PC-3 (cell line): ENCODE results near the gene OPALIN. TPM values are rescaled to one million over a fixed set of nuclear protein-coding genes. Genes with fewer than 3 reads are reported as not detected.

Source experiments
- ATAC-seq: fragments of 200-7000 bp; cut with Tn5 transposase; 2 replicates; pipeline ENCODE4 v1.9.1; 2020; ENCODE audit warnings: mild to moderate bottlenecking, moderate library complexity
- BruUV-seq: library from RNA; stranded (reverse); fragments of 400-500 nt; replicated peaks from 2 replicates; lab custom pipeline; 2021; lab: Mats Ljungman, UMichigan
- CTCF ChIA-PET: fragments of 300-600 bp; sonication (Branson Sonifier 250); formaldehyde crosslinking; loops from one replicate; lab custom pipeline; 2022; ENCODE audit warnings: antibody characterized with exemption; lab: Charles Lee
- POLR2A ChIA-PET: fragments of 300-600 bp; sonication (Branson Sonifier 250); formaldehyde crosslinking; loops from one replicate; lab custom pipeline; 2022; ENCODE audit warnings: antibody characterized with exemption; ENCODE audit not compliant: unreplicated experiment; lab: Charles Lee
- DNase-seq: peaks from one replicate; pipeline ENCODE4 v3.0.0-alpha.2; 2015
- H2AFZ ChIP-seq: fragments of 300-600 bp; sonication (generic); 2 replicates; pipeline ENCODE4 v1.6.0; 2016; ENCODE audit warnings: antibody characterized with exemption, low read length
- H3F3A ChIP-seq: fragments of 300-600 bp; sonication (generic); one replicate; pipeline ENCODE4 v1.6.0; 2017; ENCODE audit warnings: antibody characterized with exemption, low read length, control low read depth, mild to moderate bottlenecking; ENCODE audit not compliant: unreplicated experiment
- H3K27ac ChIP-seq: fragments of 300-600 bp; sonication (generic); 2 replicates; pipeline ENCODE4 v1.5.1; 2016; ENCODE audit warnings: mild to moderate bottlenecking, low read length
- H3K27me3 ChIP-seq: fragments of 300-600 bp; sonication (generic); 2 replicates; pipeline ENCODE4 v1.6.1; 2016; ENCODE audit warnings: low read length, mixed read lengths
- H3K36me3 ChIP-seq: fragments of 300-600 bp; sonication (generic); 2 replicates; pipeline ENCODE4 v1.6.1; 2016; ENCODE audit warnings: low read depth, mixed run types, low read length, mixed read lengths
- H3K4me1 ChIP-seq: fragments of 300-600 bp; sonication (generic); 2 replicates; pipeline ENCODE4 v1.5.1; 2016; ENCODE audit warnings: low read length; ENCODE audit not compliant: insufficient read depth
- H3K4me2 ChIP-seq: fragments of 300-600 bp; sonication (generic); 2 replicates; pipeline ENCODE4 v1.6.0; 2016; ENCODE audit warnings: low read length
- H3K4me3 ChIP-seq: fragments of 300-600 bp; sonication (generic); 2 replicates; pipeline ENCODE4 v1.5.1; 2016; ENCODE audit warnings: mild to moderate bottlenecking, low read length, mixed read lengths
- H3K79me2 ChIP-seq: fragments of 300-600 bp; sonication (generic); 2 replicates; pipeline ENCODE4 v1.6.1; 2017; ENCODE audit warnings: low read length, mixed read lengths
- H3K9ac ChIP-seq: fragments of 300-600 bp; sonication (generic); 2 replicates; pipeline ENCODE4 v1.6.0; 2016; ENCODE audit warnings: mild to moderate bottlenecking, low read length
- H3K9me2 ChIP-seq: fragments of 300-600 bp; sonication (generic); replicated peaks from 2 replicates; pipeline ENCODE4 v1.6.1; 2016; ENCODE audit warnings: mixed run types, low read length, mixed read lengths
- H3K9me3 ChIP-seq: fragments of 300-600 bp; sonication (generic); 2 replicates; pipeline ENCODE4 v1.6.1; 2016; ENCODE audit warnings: low read length, mixed read lengths
- H4K20me1 ChIP-seq: fragments of 300-600 bp; sonication (generic); 2 replicates; pipeline ENCODE4 v1.6.1; 2016; ENCODE audit warnings: low read length, mixed read lengths
- EZH2 ChIP-seq: fragments of 300-600 bp; sonication (generic); IDR thresholded peaks from one replicate; pipeline ENCODE4 v1.6.1; 2017; ENCODE audit warnings: antibody characterized with exemption, mild to moderate bottlenecking, low read length; ENCODE audit not compliant: unreplicated experiment
- EZH2phosphoT487 ChIP-seq: fragments of 300-600 bp; sonication (generic); IDR thresholded peaks from 2 replicates; pipeline ENCODE4 v1.6.1; 2018; ENCODE audit warnings: mild to moderate bottlenecking, antibody characterized with exemption, low read length, borderline replicate concordance
- intact Hi-C: fragments of 100-400 bp; cut with micrococcal nuclease; formaldehyde crosslinking; loops from 2 replicates; pipeline ENCODE4 v1.9.0; 2023
- total RNA-seq: library from RNA; depleted of rRNA; stranded (reverse); fragments of >200 nt; gene quantifications from 2 replicates; pipeline ENCODE4 v1.2.3, GENCODE V29; 2014
- TF ChIP-seq, protein P1 (sequence below): fragments of 300-600 bp; sonication (generic); conservative IDR thresholded peaks from 2 replicates; pipeline ENCODE4 v1.5.1; 2017; ENCODE audit warnings: antibody characterized with exemption, low read depth, mild to moderate bottlenecking, low read length

Gene OPALIN
- total RNA-seq, 1 experiment from 2014 or later, result not detected

DNA sequence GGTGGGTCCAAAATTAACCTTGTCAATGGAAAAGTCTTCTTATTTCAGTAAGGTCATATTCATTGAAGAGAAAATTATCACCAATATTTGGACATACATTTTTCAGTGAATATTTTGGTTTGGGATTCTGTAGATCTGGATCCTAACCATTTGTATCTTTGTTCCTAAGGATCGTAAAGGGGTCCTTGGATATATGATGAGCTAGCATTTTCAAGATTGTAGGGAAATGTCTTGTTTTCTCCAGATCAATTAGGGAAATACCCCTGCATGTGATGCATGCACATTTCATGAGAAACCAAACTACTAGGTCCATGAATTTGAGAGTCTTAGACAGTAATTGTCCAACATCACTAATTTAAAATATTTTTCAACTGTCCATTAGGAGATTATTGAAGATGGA, 36.5 kb downstream of the OPALIN start:
- no peak overlapping the region for H3K4me3 ChIP-seq
- H3F3A ChIP-seq, result no peaks in the 10 kb centered on the region
- POLR2A ChIA-PET, result no interaction called here
- intact Hi-C loops, result no loop called here
- H3K9me2 ChIP-seq, result no peaks in the 10 kb centered on the region
- no peaks in the 10 kb centered on the region for H4K20me1 ChIP-seq
- no peak overlapping the region for H2AFZ ChIP-seq
- BruUV-seq, result no TSS peak
- no peaks in the 10 kb centered on the region for H3K79me2 ChIP-seq
- H3K4me1 ChIP-seq, result no peaks in the 10 kb centered on the region
- no peak overlapping the region for H3K27ac ChIP-seq
- no peak for ATAC-seq
- no peak overlapping the region for H3K9ac ChIP-seq
- no peaks in the 10 kb centered on the region for H3K36me3 ChIP-seq
- CTCF ChIA-PET, result no interaction called here
- peaks cover 83% of the 10 kb centered on the region for H3K27me3 ChIP-seq
- TF ChIP-seq EZH2phosphoT487 (no peak), EZH2 (no peak)
- TF ChIP-seq, protein P1, sequence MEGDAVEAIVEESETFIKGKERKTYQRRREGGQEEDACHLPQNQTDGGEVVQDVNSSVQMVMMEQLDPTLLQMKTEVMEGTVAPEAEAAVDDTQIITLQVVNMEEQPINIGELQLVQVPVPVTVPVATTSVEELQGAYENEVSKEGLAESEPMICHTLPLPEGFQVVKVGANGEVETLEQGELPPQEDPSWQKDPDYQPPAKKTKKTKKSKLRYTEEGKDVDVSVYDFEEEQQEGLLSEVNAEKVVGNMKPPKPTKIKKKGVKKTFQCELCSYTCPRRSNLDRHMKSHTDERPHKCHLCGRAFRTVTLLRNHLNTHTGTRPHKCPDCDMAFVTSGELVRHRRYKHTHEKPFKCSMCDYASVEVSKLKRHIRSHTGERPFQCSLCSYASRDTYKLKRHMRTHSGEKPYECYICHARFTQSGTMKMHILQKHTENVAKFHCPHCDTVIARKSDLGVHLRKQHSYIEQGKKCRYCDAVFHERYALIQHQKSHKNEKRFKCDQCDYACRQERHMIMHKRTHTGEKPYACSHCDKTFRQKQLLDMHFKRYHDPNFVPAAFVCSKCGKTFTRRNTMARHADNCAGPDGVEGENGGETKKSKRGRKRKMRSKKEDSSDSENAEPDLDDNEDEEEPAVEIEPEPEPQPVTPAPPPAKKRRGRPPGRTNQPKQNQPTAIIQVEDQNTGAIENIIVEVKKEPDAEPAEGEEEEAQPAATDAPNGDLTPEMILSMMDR, result no peak
- no peaks in the 10 kb centered on the region for H3K9me3 ChIP-seq
- no peak overlapping the region for H3K4me2 ChIP-seq
- no peak for DNase-seq

DNA sequence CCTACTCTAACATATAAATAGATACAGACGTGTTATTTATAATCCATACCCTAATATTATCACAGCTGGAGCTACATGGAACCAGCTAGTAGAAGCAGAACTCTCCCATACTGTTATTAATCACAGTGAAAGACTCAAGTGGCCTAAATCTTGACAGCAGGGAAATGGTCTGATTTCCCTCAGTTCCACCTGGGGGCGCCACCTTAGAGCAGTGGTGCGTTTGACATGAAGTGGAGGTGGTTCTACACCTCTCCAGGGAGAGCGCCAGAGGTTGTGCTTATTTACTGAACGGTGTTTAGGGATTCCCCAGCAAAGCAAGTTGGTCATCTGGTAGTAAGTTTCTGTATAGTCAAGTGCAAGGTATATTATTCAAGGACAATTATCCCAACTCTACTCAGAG, 37.0 kb downstream of the OPALIN start:
- intact Hi-C loops, result no loop called here
- no peaks in the 10 kb centered on the region for H3K9me2 ChIP-seq
- no TSS peak for BruUV-seq
- no peak for TF ChIP-seq EZH2phosphoT487
- TF ChIP-seq, protein P1, result 0 out of 2 replicates have a peak, but pooled peaks have one; percentile 20
- no peak overlapping the region for H2AFZ ChIP-seq
- H3K27me3 ChIP-seq, result peaks cover 81% of the 10 kb centered on the region
- no peaks in the 10 kb centered on the region for H3K36me3 ChIP-seq
- H3K27ac ChIP-seq, result no peak overlapping the region
- H3K9me3 ChIP-seq, result no peaks in the 10 kb centered on the region
- DNase-seq (no peak), ATAC-seq (no peak)
- no peaks in the 10 kb centered on the region for H3K4me1 ChIP-seq
- H3K9ac ChIP-seq, result no peak overlapping the region
- no peak overlapping the region for H3K4me3 ChIP-seq
- CTCF ChIA-PET, result no interaction called here
- no peak overlapping the region for H3K4me2 ChIP-seq
- no peaks in the 10 kb centered on the region for H4K20me1 ChIP-seq
- no peaks in the 10 kb centered on the region for H3F3A ChIP-seq
- no peaks in the 10 kb centered on the region for H3K79me2 ChIP-seq
- POLR2A ChIA-PET, result no interaction called here

DNA sequence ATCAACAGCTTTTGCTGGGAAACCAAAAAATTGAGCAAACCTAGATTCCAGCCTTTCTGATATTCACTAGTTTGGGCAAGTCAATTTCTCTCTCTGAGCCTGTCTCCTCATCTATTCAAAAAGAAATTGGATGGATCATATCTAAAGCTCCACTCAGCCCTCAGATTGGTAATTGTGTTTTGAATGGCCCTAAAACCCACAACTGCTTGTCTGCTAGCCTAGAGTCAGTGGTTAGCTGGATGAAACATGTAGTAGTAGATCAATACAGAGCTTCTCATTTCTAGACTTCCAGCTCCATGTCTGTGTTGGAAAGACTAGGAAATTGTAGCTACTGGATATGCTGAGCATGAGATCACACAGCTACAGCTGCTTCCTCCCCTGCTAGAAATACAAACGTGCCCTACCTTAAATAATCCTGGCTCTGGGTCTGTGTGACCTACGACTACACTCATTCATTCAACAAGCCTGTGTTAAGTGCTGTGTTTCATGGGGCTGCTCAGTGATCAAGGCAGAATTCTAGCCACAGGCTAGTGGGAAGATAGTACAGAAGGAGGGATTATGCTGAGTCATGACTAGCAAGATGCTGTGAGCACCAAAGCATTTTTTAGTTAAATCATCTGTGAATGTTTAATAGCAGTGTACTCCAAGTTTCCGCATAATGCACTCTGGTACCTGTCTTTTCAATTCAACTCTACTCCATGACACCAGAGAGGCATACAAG, 38.9 kb downstream of the OPALIN start:
- Histone ChIP-seq H3K36me3 (no peaks in the 10 kb centered on the region), H3K4me2 (no peak overlapping the region), H2AFZ (no peak overlapping the region), H3K27me3 (peaks cover 74% of the 10 kb centered on the region), H4K20me1 (no peaks in the 10 kb centered on the region), H3K9me3 (no peaks in the 10 kb centered on the region), H3F3A (no peaks in the 10 kb centered on the region), H3K79me2 (no peaks in the 10 kb centered on the region), H3K9me2 (no peaks in the 10 kb centered on the region), H3K4me1 (no peaks in the 10 kb centered on the region), H3K27ac (no peak overlapping the region), H3K4me3 (no peak overlapping the region), H3K9ac (no peak overlapping the region)
- no TSS peak for BruUV-seq
- DNase-seq, result no peak
- TF ChIP-seq EZH2phosphoT487 (no peak), EZH2 (no peak)
- TF ChIP-seq, protein P1, result no peak
- ChIA-PET CTCF (no interaction called here), POLR2A (no interaction called here)
- intact Hi-C loops, result no loop called here
- ATAC-seq, result no peak
